Natural killer cell (primary cell): Measurements from ENCODE around the gene CCL2. TPM values are rescaled to one million over a fixed set of nuclear protein-coding genes. Genes with fewer than 3 reads are reported as not detected.

Source experiments
- ATAC-seq, 3 donors: fragments of 150-1000 bp in 2 of 3; fragments of 200-7000 bp in 1 of 3; cut with Tn5 transposase; 1 replicate in 1 of 3; 2 replicates in 2 of 3; pipeline ENCODE4 v1.10.0; 2021; ENCODE audit warnings: mild to moderate bottlenecking in 2 of 3, moderate library complexity in 2 of 3
- DNase-seq, 2 donors: peaks; one replicate each; pipeline versions ENCODE4 v3.0.0 to v3.0.0-alpha.2; 2013 to 2021; ENCODE audit warnings: mixed read lengths in 1 of 2
- H3K27ac ChIP-seq: one replicate; pipeline ENCODE4 v1.5.1; 2013; ENCODE audit warnings: mild to moderate bottlenecking, low read length
- H3K27me3 ChIP-seq: one replicate; pipeline ENCODE4 v1.6.1; 2013; ENCODE audit warnings: low read length; ENCODE audit not compliant: control insufficient read depth, insufficient read depth
- H3K36me3 ChIP-seq: one replicate; pipeline ENCODE4 v1.6.1; 2013; ENCODE audit warnings: low read length; ENCODE audit not compliant: control insufficient read depth, insufficient read depth
- H3K4me1 ChIP-seq: one replicate; pipeline ENCODE4 v1.6.1; 2013; ENCODE audit warnings: low read length; ENCODE audit not compliant: control insufficient read depth, insufficient read depth
- H3K4me3 ChIP-seq: one replicate; pipeline ENCODE4 v1.5.1; 2013; ENCODE audit warnings: low read length
- H3K9me3 ChIP-seq: one replicate; pipeline ENCODE4 v1.6.1; 2013; ENCODE audit warnings: low read length; ENCODE audit not compliant: control insufficient read depth, insufficient read depth
- H3K27ac Mint-ChIP-seq, 2 donors: one replicate each; pipeline ENCODE4 v1.8.0; 2022; ENCODE audit warnings: mild to moderate bottlenecking in 2 of 2, mixed read lengths in 2 of 2, moderate library complexity in 1 of 2
- H3K27me3 Mint-ChIP-seq, 2 donors: one replicate each; pipeline ENCODE4 v1.8.0; 2022; ENCODE audit warnings: low read depth in 2 of 2, mixed read lengths in 2 of 2
- H3K36me3 Mint-ChIP-seq: one replicate; pipeline ENCODE4 v1.8.0; 2022; ENCODE audit warnings: mixed read lengths
- H3K4me1 Mint-ChIP-seq, 2 donors: one replicate each; pipeline ENCODE4 v1.8.0; 2022; ENCODE audit warnings: mixed read lengths in 2 of 2
- H3K4me3 Mint-ChIP-seq: one replicate; pipeline ENCODE4 v1.8.0; 2022; ENCODE audit warnings: mild to moderate bottlenecking, moderate library complexity, mixed read lengths
- H3K9me3 Mint-ChIP-seq, 2 donors: one replicate each; pipeline ENCODE4 v1.8.0; 2022; ENCODE audit warnings: mixed read lengths in 2 of 2
- CTCF ChIP-seq: fragments of 200-600 bp; IDR thresholded peaks from one replicate; pipeline ENCODE4 v1.8.0; 2022; ENCODE audit warnings: antibody characterized with exemption
- WGBS: methylation state at CpG from one replicate; pipeline ENCODE4 v1.1.7; 2013; ENCODE audit warnings: missing lambda C conversion rate; ENCODE audit not compliant: insufficient coverage; 5-methylcytosine and 5-hydroxymethylcytosine counted together
- intact Hi-C: fragments of 100-400 bp; cut with micrococcal nuclease; formaldehyde crosslinking; loops from one replicate; pipeline ENCODE4 v1.14.2; 2022
- total RNA-seq, 4 donors: library from RNA; stranded (reverse); fragments of 120-200 nt in 1 of 4; gene quantifications; one replicate each; pipeline versions ENCODE4 v1.2.3 to v1.2.4, GENCODE V29; 2013 to 2022

Gene CCL2
- total RNA-seq: not detected
- total RNA-seq (2013): 0.18 TPM

- 13% methylated on average over 11 of the region's 11 CpGs for WGBS
- no peaks in the 10 kb centered on the region for H3K36me3 ChIP-seq
- no peak for TF ChIP-seq CTCF
- intact Hi-C loops: no loop called here
- no peak for ATAC-seq
- Mint-ChIP-seq H3K27ac (no peak within 1 kb of the TSS), H3K4me3 (no peak within 1 kb of the TSS), H3K36me3 (no peaks in the 10 kb centered on the region), H3K27me3 (peaks cover 33 to 51% of the 10 kb centered on the region in 2 donors), H3K4me1 (peaks cover 6 to 7% of the 10 kb centered on the region in 2 donors), H3K9me3 (no peaks in the 10 kb centered on the region)
- H3K27me3 ChIP-seq: no peaks in the 10 kb centered on the region
- H3K4me1 ChIP-seq: peaks cover 8% of the 10 kb centered on the region
- no peak within 1 kb of the TSS for H3K27ac ChIP-seq
- no peak for DNase-seq
- no peaks in the 10 kb centered on the region for H3K9me3 ChIP-seq
- H3K4me3 ChIP-seq: no peak within 1 kb of the TSS
Observed at GRCh38 chr17:34254651-34255380, at the start of gene CCL2. TSS of gene CCL2 (plus strand) at chr17:34255285. CDS start at chr17:34255350, 65 bp downstream.

GRCh38 chr17:34205401-34205800 lies 49.7 kb upstream of the CCL2 start:
- H3K9me3 Mint-ChIP-seq: no peaks in the 10 kb centered on the region
- WGBS: 95% methylated on average over 1 of the region's 1 CpG
- intact Hi-C loops: no loop called here
- H3K4me1 Mint-ChIP-seq: no peaks in the 10 kb centered on the region
- H3K4me3 Mint-ChIP-seq: no peak overlapping the region
- H3K27ac ChIP-seq: no peak overlapping the region
- no peaks in the 10 kb centered on the region for H3K36me3 ChIP-seq
- no peaks in the 10 kb centered on the region for H3K36me3 Mint-ChIP-seq
- peaks cover 5 to 12% of the 10 kb centered on the region in 2 donors for H3K27me3 Mint-ChIP-seq
- H3K9me3 ChIP-seq: no peaks in the 10 kb centered on the region
- no peak for TF ChIP-seq CTCF
- no peaks in the 10 kb centered on the region for H3K4me1 ChIP-seq
- no peaks in the 10 kb centered on the region for H3K27me3 ChIP-seq
- H3K27ac Mint-ChIP-seq: no peak overlapping the region
- DNase-seq (no peak), ATAC-seq (no peak)
- no peak overlapping the region for H3K4me3 ChIP-seq

- no peak for ATAC-seq
- peaks cover 9 to 14% of the 10 kb centered on the region in 2 donors for H3K27me3 Mint-ChIP-seq
- 93% methylated on average over 3 of the region's 3 CpGs for WGBS
Observed at GRCh38 chr17:34206569-34206968, 48.5 kb upstream of the CCL2 start.

More at GRCh38 chr17:34206569-34206968, 48.5 kb upstream of the CCL2 start:
- DNase-seq: no peak
- H3K9me3 Mint-ChIP-seq: no peaks in the 10 kb centered on the region
- H3K4me1 ChIP-seq: no peaks in the 10 kb centered on the region
- H3K27ac Mint-ChIP-seq: no peak overlapping the region
- no peak overlapping the region for H3K4me3 Mint-ChIP-seq
- no peaks in the 10 kb centered on the region for H3K36me3 ChIP-seq
- no peaks in the 10 kb centered on the region for H3K36me3 Mint-ChIP-seq
- H3K4me3 ChIP-seq: no peak overlapping the region
- TF ChIP-seq CTCF: no peak
- H3K27ac ChIP-seq: no peak overlapping the region
- intact Hi-C loops: no loop called here
- H3K27me3 ChIP-seq: no peaks in the 10 kb centered on the region
- H3K4me1 Mint-ChIP-seq: no peaks in the 10 kb centered on the region
- H3K9me3 ChIP-seq: no peaks in the 10 kb centered on the region
